Neural cell (in vitro differentiated cells): ENCODE measurements around the gene PCCA. TPM values are rescaled to one million over a fixed set of nuclear protein-coding genes. Genes with fewer than 3 reads are reported as not detected.

ENCODE experiments used
- H2AFZ ChIP-seq: fragments of 200-600, 300-800 bp; sonication (generic), shearing (Covaris generic); 2 replicates; pipeline ENCODE4 v1.6.0; 2014; ENCODE audit warnings: low read depth, mild to moderate bottlenecking, antibody characterized with exemption, low read length, moderate library complexity
- H3F3A ChIP-seq: fragments of 200-600 bp; shearing (Covaris generic); 2 replicates; pipeline ENCODE4 v1.6.1; 2016; ENCODE audit warnings: mild to moderate bottlenecking, moderate library complexity, mixed read lengths, antibody characterized with exemption, low read length; ENCODE audit not compliant: insufficient read depth, poor library complexity, severe bottlenecking
- H3K27ac ChIP-seq: fragments of 200-600, 300-800 bp; sonication (generic), shearing (Covaris generic); 2 replicates; pipeline ENCODE4 v1.5.1; 2014; ENCODE audit warnings: mild to moderate bottlenecking, low read length, moderate library complexity
- H3K27me3 ChIP-seq: fragments of 300-800, 200-600 bp; sonication (generic), shearing (Covaris generic); 2 replicates; pipeline ENCODE4 v1.6.0; 2014; ENCODE audit warnings: mild to moderate bottlenecking, low read depth, low read length, moderate library complexity; ENCODE audit not compliant: insufficient read depth
- H3K36me3 ChIP-seq: fragments of 300-800, 200-600 bp; sonication (generic), shearing (Covaris generic); 2 replicates; pipeline ENCODE4 v1.5.1; 2014; ENCODE audit warnings: mild to moderate bottlenecking, antibody characterized with exemption, low read length, moderate library complexity; ENCODE audit not compliant: insufficient read depth
- H3K4me2 ChIP-seq: fragments of 300-800, 200-600 bp; sonication (generic), shearing (Covaris generic); 2 replicates; pipeline ENCODE4 v1.6.0; 2014; ENCODE audit warnings: mild to moderate bottlenecking, low read length
- H3K4me3 ChIP-seq: fragments of 300-800, 200-600 bp; sonication (generic), shearing (Covaris generic); 2 replicates; pipeline ENCODE4 v1.5.1; 2014; ENCODE audit warnings: mild to moderate bottlenecking, low read length, moderate library complexity
- H3K79me2 ChIP-seq: fragments of 200-600 bp; shearing (Covaris generic); replicated peaks from 2 replicates; pipeline ENCODE4 v1.6.0; 2014; ENCODE audit warnings: mild to moderate bottlenecking, low read length, moderate library complexity; ENCODE audit not compliant: insufficient read depth
- H3K9ac ChIP-seq: fragments of 300-800, 200-600 bp; sonication (generic), shearing (Covaris generic); 2 replicates; pipeline ENCODE4 v1.6.1; 2016; ENCODE audit warnings: mild to moderate bottlenecking, low read length, mixed read lengths
- H3K9me2 ChIP-seq: fragments of 200-600 bp; shearing (Covaris generic); 2 replicates; pipeline ENCODE4 v1.6.1; 2016; ENCODE audit warnings: mild to moderate bottlenecking, low read length, mixed read lengths; ENCODE audit not compliant: insufficient read depth
- H3K9me3 ChIP-seq: fragments of 200-600, 300-800 bp; sonication (generic), shearing (Covaris generic); 2 replicates; pipeline ENCODE4 v1.6.1; 2016; ENCODE audit warnings: mild to moderate bottlenecking, mixed run types, low read length, moderate library complexity, mixed read lengths
- H4K20me1 ChIP-seq: fragments of 200-600 bp; shearing (Covaris generic); 2 replicates; pipeline ENCODE4 v1.6.1; 2016; ENCODE audit warnings: mild to moderate bottlenecking, mixed run types; ENCODE audit not compliant: insufficient read depth
- CTCF ChIP-seq: fragments of 450-650 bp; IDR thresholded peaks from 2 replicates; pipeline ENCODE4 v1.5.1; 2014; ENCODE audit warnings: antibody characterized with exemption, mild to moderate bottlenecking, moderate library complexity; ENCODE audit not compliant: poor library complexity, severe bottlenecking
- EP300 ChIP-seq: fragments of 450-650 bp; conservative IDR thresholded peaks from 2 replicates; pipeline ENCODE4 v1.6.1; 2014; ENCODE audit warnings: antibody characterized with exemption, mild to moderate bottlenecking, moderate library complexity; ENCODE audit not compliant: poor library complexity, severe bottlenecking
- EZH2 ChIP-seq: fragments of 200-600, 300-800 bp; shearing (Covaris generic), sonication (generic); IDR thresholded peaks from 2 replicates; pipeline ENCODE4 v1.6.1; 2014; ENCODE audit warnings: antibody characterized with exemption, low read length, borderline replicate concordance, mild to moderate bottlenecking; ENCODE audit not compliant: insufficient read depth, poor library complexity, severe bottlenecking
- MXI1 ChIP-seq: fragments of 450-650 bp; conservative IDR thresholded peaks from 2 replicates; pipeline ENCODE4 v1.6.1; 2014; ENCODE audit warnings: antibody characterized with exemption, mild to moderate bottlenecking; ENCODE audit not compliant: poor library complexity, severe bottlenecking
- POLR2AphosphoS5 ChIP-seq: IDR thresholded peaks from 2 replicates; pipeline ENCODE4 v1.6.1; 2012
- RAD21 ChIP-seq: fragments of 450-650 bp; conservative IDR thresholded peaks from 2 replicates; pipeline ENCODE4 v1.6.1; 2014; ENCODE audit warnings: antibody characterized with exemption, mild to moderate bottlenecking, moderate library complexity
- SMC3 ChIP-seq: fragments of 450-650 bp; conservative IDR thresholded peaks from 2 replicates; pipeline ENCODE4 v1.6.1; 2014; ENCODE audit warnings: antibody characterized with exemption, mild to moderate bottlenecking, moderate library complexity; ENCODE audit not compliant: poor library complexity
- TAF1 ChIP-seq: IDR thresholded peaks from 2 replicates; pipeline ENCODE4 v1.6.1; 2012; ENCODE audit warnings: low read depth
- polyA plus RNA-seq: library from polyadenylated mRNA; depleted of rRNA; stranded (reverse); fragments of >200 nt; gene quantifications from 2 replicates; pipeline ENCODE4 v1.2.3, GENCODE V29; 2014
- TF ChIP-seq, protein P1 (sequence below): IDR thresholded peaks from 2 replicates; pipeline ENCODE4 v1.6.1; 2012; ENCODE audit warnings: borderline replicate concordance

PCCA gene
- polyA plus RNA-seq, 1 donor from 2014 or later: 17.0 TPM

DNA sequence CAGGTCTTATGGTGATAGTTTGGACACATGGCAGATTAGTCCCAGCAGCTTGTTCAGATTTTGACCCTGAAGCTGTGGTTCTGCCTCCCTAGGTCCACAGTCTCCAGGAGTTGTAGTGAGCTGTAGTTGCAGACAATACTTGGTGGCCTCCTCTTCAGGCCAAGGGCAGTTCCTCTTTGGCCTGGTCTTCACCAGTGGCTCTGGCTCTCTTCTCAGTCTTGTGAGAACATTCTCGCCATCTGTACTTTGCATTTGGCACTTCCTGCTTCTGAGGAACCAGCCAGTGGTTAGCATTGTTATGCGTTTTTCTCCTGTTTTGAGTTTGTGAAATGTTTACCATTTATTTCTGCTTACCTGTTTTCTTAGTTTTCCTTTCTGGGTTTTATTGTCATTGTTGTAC, 40.7 kb downstream of the PCCA start:
- Histone ChIP-seq H3K9ac (no peak overlapping the region), H3K4me2 (no peak overlapping the region), H4K20me1 (no peaks in the 10 kb centered on the region), H3K79me2 (no peaks in the 10 kb centered on the region), H3K27ac (no peak overlapping the region), H3K9me2 (no peaks in the 10 kb centered on the region), H3K4me3 (no peak overlapping the region), H3K36me3 (no peaks in the 10 kb centered on the region), H3K9me3 (no peaks in the 10 kb centered on the region), H3K27me3 (no peaks in the 10 kb centered on the region), H3F3A (no peaks in the 10 kb centered on the region), H2AFZ (no peak overlapping the region)
- TF ChIP-seq EP300: no peak
- no peak for TF ChIP-seq RAD21
- TF ChIP-seq EZH2: no peak
- no peak for TF ChIP-seq SMC3
- TF ChIP-seq, protein P1, sequence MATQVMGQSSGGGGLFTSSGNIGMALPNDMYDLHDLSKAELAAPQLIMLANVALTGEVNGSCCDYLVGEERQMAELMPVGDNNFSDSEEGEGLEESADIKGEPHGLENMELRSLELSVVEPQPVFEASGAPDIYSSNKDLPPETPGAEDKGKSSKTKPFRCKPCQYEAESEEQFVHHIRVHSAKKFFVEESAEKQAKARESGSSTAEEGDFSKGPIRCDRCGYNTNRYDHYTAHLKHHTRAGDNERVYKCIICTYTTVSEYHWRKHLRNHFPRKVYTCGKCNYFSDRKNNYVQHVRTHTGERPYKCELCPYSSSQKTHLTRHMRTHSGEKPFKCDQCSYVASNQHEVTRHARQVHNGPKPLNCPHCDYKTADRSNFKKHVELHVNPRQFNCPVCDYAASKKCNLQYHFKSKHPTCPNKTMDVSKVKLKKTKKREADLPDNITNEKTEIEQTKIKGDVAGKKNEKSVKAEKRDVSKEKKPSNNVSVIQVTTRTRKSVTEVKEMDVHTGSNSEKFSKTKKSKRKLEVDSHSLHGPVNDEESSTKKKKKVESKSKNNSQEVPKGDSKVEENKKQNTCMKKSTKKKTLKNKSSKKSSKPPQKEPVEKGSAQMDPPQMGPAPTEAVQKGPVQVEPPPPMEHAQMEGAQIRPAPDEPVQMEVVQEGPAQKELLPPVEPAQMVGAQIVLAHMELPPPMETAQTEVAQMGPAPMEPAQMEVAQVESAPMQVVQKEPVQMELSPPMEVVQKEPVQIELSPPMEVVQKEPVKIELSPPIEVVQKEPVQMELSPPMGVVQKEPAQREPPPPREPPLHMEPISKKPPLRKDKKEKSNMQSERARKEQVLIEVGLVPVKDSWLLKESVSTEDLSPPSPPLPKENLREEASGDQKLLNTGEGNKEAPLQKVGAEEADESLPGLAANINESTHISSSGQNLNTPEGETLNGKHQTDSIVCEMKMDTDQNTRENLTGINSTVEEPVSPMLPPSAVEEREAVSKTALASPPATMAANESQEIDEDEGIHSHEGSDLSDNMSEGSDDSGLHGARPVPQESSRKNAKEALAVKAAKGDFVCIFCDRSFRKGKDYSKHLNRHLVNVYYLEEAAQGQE: no peak
- no peak for TF ChIP-seq MXI1
- TF ChIP-seq TAF1: no peak
- TF ChIP-seq POLR2AphosphoS5: no peak
- no peak for TF ChIP-seq CTCF

GRCh38 chr13:100130092-100130491, 41.2 kb downstream of the PCCA start:
- no peaks in the 10 kb centered on the region for H3K9me2 ChIP-seq
- no peaks in the 10 kb centered on the region for H3F3A ChIP-seq
- no peak overlapping the region for H3K4me2 ChIP-seq
- no peaks in the 10 kb centered on the region for H3K36me3 ChIP-seq
- TF ChIP-seq SMC3 (no peak), TAF1 (no peak), MXI1 (no peak), EZH2 (no peak), CTCF (no peak), EP300 (no peak), RAD21 (no peak), POLR2AphosphoS5 (no peak)
- TF ChIP-seq, protein P1: no peak
- no peak overlapping the region for H2AFZ ChIP-seq
- H3K27ac ChIP-seq: no peak overlapping the region
- H4K20me1 ChIP-seq: no peaks in the 10 kb centered on the region
- no peaks in the 10 kb centered on the region for H3K27me3 ChIP-seq
- no peaks in the 10 kb centered on the region for H3K79me2 ChIP-seq
- H3K9ac ChIP-seq: no peak overlapping the region
- no peak overlapping the region for H3K4me3 ChIP-seq
- no peaks in the 10 kb centered on the region for H3K9me3 ChIP-seq
